Spleen (tissue), 7 donors: ENCODE results near the gene WSCD2.

Source experiments
- POLR2A ChIP-seq, 3 donors: fragments of 450-650 bp; IDR thresholded peaks; one replicate each; pipeline ENCODE4 v1.5.1; 2017; ENCODE audit warnings: antibody characterized with exemption in 3 of 3, mild to moderate bottlenecking in 1 of 3
- TF ChIP-seq, protein P1 (sequence below), 11 experiments: fragments of 200-600 bp in 7 of 11; fragments of 450-650 bp in 4 of 11; sonication (generic) in 4 of 11; IDR thresholded peaks in 8 of 11; conservative IDR thresholded peaks in 3 of 11; 1 replicate in 7 of 11; 2 replicates in 4 of 11; pipeline versions ENCODE4 v1.4.0 to v1.8.0; 2016 to 2021; ENCODE audit warnings: antibody characterized with exemption in 11 of 11, inconsistent platforms in 4 of 11, mild to moderate bottlenecking in 1 of 11
- donor health status: DM: no; HTN: no; CAD: no; lungs with moderate emphysema.
- donor health status: DM: no; HTN: no; CAD: no.
- donor health status: DM: no; HTN: no; CAD: no.

DNA sequence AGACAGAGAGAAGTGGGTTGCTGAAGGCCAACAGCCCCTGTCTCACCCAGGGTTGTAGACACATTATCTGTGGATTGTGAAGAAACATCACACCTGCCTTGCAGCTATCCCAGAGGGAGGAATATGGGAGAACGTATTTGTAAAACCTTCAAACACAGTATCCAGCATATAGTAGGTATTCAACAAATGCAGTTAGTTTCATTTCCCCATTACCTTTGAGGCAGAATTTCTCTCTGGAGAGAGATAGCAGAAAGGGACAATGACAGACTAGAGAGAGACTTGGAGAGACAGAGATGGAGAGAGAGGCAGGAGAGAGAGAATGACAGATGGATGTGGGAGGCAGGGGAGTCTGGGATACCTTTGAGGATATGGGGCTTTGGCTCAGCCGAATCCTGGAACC, 62.0 kb downstream of the WSCD2 start:
- TF ChIP-seq, protein P1, sequence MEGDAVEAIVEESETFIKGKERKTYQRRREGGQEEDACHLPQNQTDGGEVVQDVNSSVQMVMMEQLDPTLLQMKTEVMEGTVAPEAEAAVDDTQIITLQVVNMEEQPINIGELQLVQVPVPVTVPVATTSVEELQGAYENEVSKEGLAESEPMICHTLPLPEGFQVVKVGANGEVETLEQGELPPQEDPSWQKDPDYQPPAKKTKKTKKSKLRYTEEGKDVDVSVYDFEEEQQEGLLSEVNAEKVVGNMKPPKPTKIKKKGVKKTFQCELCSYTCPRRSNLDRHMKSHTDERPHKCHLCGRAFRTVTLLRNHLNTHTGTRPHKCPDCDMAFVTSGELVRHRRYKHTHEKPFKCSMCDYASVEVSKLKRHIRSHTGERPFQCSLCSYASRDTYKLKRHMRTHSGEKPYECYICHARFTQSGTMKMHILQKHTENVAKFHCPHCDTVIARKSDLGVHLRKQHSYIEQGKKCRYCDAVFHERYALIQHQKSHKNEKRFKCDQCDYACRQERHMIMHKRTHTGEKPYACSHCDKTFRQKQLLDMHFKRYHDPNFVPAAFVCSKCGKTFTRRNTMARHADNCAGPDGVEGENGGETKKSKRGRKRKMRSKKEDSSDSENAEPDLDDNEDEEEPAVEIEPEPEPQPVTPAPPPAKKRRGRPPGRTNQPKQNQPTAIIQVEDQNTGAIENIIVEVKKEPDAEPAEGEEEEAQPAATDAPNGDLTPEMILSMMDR (IDR thresholded peaks at IDR 0.05 in 8 of 11, conservative IDR thresholded peaks at IDR 0.05 in 3 of 11) = no peak
- no peak for TF ChIP-seq POLR2A (IDR thresholded peaks at IDR 0.05)
